GM21825 (cell line): Measurements from ENCODE around the gene OR10H2.
"Not testable (repeated sequence)": the region's sequence is repeated elsewhere in the genome, so short reads cannot be mapped to it uniquely, and the experiment has no call there.

Experiments
- ATAC-seq: cut with Tn5 transposase; IDR thresholded peaks from one replicate; pipeline ENCODE4 v1.9.1; 2021; ENCODE audit warnings: mild to moderate bottlenecking, moderate library complexity; ENCODE audit not compliant: unreplicated experiment

The OR10H2 gene

DNA sequence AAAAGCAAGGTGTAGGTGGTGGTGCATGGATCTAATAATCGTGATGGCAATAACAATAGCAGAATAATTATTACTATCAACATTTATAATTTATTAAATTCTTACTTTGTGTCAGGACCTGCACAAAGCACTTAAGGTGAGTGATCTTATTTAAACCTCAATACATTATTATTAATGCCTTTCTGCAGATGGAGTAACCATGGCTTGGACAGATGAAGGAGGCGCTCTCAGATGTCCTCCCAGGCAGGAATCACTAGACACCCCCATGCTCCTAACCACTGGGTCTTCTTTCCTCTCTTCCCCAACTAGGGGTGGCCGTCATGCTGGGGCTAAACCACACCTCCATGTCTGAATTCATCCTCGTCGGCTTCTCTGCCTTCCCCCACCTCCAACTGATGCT, at the start of gene OR10H2:
Gene OR10H2 (plus strand): TSS at position 301 of the 400 bp plus-strand sequence. CDS start 20 bp downstream, at position 321.
- ATAC-seq, result no peak

DNA sequence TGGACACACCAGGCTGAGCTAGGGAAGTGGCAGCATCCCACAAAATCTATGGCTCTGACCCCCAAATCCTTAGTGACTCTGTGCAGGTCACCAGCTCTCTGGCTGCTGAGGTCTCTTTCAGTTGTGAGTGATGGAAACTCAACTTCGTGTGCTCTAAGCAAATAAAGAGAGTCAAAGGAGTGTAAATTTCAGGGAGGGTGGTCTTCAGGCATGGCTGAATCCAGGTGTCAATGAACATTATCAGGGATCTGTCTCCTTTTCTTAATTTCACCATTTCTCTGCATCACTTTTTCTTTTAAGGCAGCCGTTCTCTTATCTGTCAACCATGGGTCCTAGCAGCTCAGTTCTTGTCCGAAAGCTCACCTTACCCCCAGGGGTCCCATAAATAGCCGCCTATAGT, 48.7 kb upstream of the OR10H2 start:
- no peak for ATAC-seq

GRCh38 chr19:15679865-15680264, 48.0 kb upstream of the OR10H2 start:
- ATAC-seq, result not testable (repeated sequence)

DNA sequence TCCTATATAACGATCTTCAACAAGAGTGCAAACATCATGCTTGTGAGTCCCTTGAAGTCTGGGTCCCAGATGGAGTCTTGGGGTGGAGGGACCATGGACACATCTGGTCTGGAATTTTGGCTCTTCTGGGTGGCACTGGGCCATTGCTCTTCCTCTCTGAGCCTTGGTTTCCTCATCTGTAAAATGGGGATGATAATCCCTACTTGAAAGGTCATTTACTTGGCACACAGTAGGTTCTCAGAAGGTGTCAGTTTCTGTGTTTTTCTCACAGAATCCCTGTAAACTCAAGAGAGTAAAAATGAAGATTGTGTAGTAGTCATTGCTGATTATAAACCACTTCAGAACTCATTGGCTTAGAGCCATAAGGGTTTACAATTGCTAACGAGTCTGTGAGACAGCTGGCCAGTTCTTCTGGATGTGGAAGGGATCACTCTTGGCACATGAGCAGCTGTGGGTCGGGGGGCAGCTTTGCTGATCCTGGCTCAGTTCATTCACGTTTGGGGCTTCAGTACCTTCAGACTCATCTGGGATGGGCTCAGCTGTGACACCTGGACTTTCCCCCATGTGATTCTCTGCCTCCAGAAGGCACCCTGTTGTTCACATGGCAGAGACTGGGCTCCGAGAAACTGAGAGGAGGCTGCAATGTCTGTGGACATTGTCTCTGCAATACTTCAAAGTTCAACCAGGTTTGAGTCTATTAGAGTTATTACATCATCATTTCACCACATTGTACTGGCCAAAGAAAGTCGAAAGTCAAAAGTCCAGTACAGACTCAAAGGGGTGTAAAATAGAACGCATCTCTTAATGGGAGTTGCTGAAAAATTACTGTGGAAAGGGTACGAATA, 47.1 kb upstream of the OR10H2 start:
- ATAC-seq, result no peak

DNA sequence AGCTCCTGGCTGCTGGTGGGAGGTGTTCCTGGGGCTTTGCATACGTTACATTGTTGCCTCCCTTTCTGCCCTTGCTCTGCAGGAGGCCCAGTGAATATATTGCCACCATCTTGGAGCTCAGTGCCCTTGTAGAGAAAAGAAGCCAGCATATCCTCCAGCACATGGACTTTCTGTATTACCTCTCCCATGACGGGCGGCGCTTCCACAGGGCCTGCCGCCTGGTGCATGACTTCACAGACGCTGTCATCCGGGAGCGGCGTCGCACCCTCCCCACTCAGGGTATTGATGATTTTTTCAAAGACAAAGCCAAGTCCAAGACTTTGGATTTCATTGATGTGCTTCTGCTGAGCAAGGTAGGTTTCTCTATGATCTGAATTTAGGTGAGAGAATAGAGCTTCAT, 44.4 kb upstream of the OR10H2 start:
- no peak for ATAC-seq

DNA sequence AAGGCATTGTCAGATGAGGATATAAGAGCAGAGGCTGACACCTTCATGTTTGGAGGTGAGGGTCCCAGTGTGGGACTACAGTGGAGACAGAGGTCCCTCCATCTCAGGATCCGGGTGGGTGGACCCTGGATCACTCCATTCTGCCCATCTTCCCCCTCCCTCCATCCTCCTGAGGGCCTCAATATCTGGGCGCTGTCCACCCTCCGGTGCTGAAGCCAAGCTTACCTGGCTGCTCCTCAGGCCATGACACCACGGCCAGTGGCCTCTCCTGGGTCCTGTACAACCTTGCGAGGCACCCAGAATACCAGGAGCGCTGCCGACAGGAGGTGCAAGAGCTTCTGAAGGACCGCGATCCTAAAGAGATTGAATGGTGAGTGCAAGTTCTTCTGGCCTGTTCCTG, 43.0 kb upstream of the OR10H2 start:
- ATAC-seq, result no peak

DNA sequence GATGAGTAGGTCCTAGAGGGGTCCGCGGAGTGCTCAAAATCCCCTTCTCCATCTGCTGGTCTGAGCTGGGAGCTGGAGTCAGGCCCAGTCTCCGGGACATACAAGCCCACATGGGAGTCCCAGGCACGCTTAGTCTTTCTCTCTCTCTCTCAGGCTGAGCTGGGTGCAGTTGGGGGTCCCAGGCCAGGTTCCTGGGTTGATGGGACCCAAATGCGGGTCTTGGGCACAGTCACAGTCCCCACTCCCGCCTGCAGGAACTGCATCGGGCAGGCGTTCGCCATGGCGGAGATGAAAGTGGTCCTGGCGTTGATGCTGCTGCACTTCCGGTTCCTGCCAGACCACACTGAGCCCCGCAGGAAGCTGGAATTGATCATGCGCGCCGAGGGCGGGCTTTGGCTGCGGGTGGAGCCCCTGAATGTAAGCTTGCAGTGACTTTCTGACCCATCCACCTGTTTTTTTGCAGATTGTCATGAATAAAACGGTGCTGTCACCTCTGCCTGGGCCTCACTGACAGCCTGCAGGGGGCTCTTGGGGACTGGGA, 31.1 kb upstream of the OR10H2 start:
- no peak for ATAC-seq

- ATAC-seq, result no peak
Measured at GRCh38 chr19:15701757-15702533, 25.9 kb upstream of the OR10H2 start.

DNA sequence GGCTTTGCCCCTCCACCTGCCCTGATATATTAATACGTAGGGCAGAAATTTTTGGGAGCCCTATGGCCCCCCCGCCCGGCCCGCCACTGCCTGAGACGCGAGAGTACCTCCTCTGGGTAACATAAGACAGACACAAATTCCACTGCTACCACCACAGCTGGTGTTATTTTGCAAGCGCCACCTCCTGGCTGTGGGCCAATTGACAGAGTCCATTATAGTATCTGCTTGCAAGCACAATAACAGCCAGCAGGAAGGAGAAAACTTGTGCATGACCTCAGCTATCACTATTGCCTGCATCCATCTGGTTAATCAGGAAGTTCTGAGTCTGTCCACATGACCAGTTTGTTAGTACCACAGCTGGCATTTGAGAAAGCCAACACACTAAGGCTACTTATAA, 25.3 kb upstream of the OR10H2 start:
- ATAC-seq, result no peak

DNA sequence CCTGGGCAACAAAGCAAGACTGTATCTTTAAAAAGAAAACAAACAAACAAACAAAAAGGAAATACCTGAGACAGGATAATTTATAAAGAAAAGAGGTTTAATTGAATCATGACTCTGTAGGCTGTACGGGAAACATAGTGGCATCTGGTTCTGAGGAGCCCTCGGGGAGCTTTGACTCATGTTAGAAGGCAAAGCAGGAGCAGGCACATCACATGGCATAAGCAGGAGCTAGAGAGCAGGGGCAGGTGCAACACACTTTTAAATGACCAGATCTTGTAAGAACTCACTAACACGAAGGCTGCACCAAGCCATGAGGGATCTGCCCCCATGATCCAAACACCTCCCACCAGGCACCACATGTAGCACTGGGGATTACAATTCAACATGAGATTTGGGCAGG, 13.2 kb upstream of the OR10H2 start:
- no peak for ATAC-seq

- ATAC-seq, result no peak
Measured at GRCh38 chr19:15715642-15716041, 12.2 kb upstream of the OR10H2 start.

DNA sequence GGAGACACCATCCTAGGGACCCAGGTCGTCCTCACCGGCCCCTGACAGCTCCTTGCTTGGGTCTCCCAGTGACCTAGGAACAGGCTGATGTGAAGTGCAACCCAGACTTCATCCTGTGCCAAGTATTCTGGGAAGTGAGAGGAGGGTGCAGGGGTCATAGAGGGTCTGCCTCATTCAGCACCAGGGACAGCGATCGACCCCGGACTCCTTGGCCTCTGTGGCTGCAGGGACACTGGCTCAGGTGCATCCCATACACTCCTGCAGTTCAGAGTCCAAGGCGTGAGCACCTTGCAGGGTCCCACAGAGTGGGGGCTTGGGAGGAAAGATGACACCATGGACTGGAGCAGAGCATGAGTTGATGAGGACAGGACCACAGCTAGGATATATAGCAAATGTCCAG, 10.0 kb upstream of the OR10H2 start:
- no peak for ATAC-seq

- ATAC-seq, result no peak
Measured at GRCh38 chr19:15721268-15721667, 6.6 kb upstream of the OR10H2 start.

DNA sequence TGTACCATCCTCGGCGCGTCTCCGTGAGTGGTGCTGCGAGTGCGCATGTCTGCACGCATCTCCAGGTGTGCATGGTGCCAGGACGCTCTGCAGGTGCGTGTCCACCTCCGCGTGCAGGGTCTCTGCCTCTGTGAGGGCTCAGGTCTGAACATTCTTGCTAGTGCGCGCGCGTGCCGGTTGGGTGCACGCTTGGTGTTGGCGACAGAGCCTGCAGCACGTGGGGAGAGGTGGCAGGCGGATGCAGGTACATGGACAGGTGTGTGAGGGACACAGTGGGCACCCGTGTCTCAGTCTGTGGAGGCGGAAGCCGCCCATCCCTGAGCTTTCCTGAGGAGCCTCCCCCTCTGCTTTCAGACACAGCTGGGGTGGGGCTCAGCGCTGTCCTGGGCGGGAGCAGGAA, 4.9 kb upstream of the OR10H2 start:
- no peak for ATAC-seq

DNA sequence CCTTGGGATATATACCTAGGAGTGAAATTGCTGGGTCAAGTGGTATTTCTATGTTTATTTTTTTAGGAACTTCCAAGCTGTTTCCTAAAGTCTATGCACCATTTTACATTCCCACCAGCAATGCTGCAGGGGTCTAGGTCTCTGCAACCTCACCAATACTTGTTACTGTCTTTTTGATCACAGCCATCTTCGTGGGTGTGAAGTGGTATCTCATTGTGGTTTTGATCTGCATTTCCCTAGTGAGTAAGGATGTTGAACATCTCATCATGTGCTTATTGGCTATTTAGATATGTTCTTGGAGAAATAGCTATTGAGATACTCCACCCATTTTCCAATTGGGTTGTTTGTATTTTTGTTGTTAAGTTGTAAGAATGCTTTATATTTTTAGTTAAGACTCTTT, 2.7 kb downstream of the OR10H2 start:
- ATAC-seq, result no peak

GRCh38 chr19:15732388-15732787, 4.6 kb downstream of the OR10H2 start:
- no peak for ATAC-seq

DNA sequence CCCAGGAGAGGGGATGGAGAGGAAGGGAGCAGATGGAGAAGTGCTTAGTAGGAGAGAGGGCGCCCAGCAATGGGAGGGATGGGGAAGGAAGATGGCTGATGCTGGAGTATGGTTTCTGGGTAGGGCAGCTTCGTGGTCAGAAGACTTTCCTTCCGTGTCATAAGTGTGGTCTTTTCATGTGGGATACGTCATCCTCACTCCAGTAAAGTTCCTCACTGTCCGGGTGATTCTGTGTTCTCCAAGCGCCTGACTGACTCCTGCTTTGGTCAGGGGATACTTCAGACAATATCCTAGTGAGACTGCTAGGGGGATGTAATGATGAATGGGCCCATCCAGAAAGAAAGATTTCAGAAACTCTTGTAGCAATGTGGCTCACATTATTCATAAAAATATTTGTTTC, 6.1 kb downstream of the OR10H2 start:
- no peak for ATAC-seq

DNA sequence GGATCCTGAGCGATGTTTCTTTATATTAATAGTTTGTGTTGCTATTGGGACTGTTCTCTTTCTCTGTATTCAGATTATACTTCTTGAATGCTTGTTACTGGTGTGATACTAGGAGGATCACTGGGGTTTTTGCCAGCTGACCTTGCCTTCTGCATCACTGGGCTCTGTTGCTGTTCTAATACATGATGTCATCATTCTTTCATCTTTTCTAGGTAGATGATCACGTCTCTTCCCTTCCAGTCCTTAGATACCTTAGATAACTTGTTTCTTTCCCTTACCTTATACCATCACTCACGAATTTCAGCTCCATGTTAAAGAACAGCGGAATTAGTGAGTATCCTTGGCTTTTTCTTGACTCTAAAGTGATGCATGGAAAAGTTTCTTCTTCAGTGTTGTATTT, 9.9 kb downstream of the OR10H2 start, which contains the start of gene OR10H3:
Gene OR10H3 (plus strand): TSS at position 264 of the 400 bp plus-strand sequence. CDS start 3,408 bp downstream, outside the sequence.
- ATAC-seq, result no peak

- ATAC-seq, result no peak
Measured at GRCh38 chr19:15740785-15741184, 13.0 kb downstream of the OR10H2 start.

GRCh38 chr19:15748239-15748638, 20.4 kb downstream of the OR10H2 start:
- no peak for ATAC-seq

GRCh38 chr19:15758379-15758778, 30.6 kb downstream of the OR10H2 start:
- no peak for ATAC-seq
